Uterus (tissue), 2 donors: ENCODE measurements around the gene DNMBP.

ENCODE experiments used
- POLR2A ChIP-seq, 2 donors: fragments of 450-650 bp; IDR thresholded peaks; one replicate each; pipeline ENCODE4 v1.6.1; 2016; ENCODE audit warnings: antibody characterized with exemption in 2 of 2, mild to moderate bottlenecking in 1 of 2, moderate library complexity in 1 of 2
- TF ChIP-seq, protein P1 (sequence below), 4 experiments: fragments of 200-600 bp in 2 of 4; fragments of 450-650 bp in 2 of 4; sonication (generic) in 2 of 4; IDR thresholded peaks; one replicate each; pipeline ENCODE4 v1.5.1; 2016 to 2019; ENCODE audit warnings: antibody characterized with exemption in 4 of 4, mild to moderate bottlenecking in 2 of 4, moderate library complexity in 1 of 4

DNA sequence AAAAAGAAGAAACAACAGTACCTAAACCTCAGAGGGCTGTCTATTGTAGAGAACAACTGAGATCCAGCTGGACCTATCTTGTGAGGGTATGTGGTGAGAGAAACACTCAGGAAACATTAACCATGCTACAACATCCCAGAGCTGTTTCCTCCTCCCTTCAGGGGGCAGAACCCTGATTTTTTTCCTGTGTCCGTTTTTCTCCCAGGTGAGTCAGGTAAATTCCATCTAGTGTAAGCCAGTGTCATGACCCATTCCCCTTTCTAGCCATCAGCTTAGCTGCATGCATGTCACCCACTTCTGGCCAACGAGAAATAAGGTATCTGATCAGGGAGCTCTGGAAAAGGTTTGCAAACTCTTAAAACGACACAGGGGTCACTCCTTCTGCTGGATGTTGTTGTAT, 103.8 kb downstream of the DNMBP start:
- TF ChIP-seq POLR2A (IDR thresholded peaks at IDR 0.05) = no peak
- TF ChIP-seq, protein P1, sequence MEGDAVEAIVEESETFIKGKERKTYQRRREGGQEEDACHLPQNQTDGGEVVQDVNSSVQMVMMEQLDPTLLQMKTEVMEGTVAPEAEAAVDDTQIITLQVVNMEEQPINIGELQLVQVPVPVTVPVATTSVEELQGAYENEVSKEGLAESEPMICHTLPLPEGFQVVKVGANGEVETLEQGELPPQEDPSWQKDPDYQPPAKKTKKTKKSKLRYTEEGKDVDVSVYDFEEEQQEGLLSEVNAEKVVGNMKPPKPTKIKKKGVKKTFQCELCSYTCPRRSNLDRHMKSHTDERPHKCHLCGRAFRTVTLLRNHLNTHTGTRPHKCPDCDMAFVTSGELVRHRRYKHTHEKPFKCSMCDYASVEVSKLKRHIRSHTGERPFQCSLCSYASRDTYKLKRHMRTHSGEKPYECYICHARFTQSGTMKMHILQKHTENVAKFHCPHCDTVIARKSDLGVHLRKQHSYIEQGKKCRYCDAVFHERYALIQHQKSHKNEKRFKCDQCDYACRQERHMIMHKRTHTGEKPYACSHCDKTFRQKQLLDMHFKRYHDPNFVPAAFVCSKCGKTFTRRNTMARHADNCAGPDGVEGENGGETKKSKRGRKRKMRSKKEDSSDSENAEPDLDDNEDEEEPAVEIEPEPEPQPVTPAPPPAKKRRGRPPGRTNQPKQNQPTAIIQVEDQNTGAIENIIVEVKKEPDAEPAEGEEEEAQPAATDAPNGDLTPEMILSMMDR (IDR thresholded peaks at IDR 0.05) = no peak
